ENCODE measurements around the gene ZNF710. TPM values are rescaled to one million over a fixed set of nuclear protein-coding genes. Genes with fewer than 3 reads are reported as not detected.
A peak's percentile ranks its signal among the peaks of the same experiment; 100 is the strongest.

The ZNF710 gene
- total and polyA plus RNA-seq, 2 of the 13 experiments (the other 11 are each of a cell fraction or from before 2014, with no cell fraction given), result 4.7 to 20.6 TPM

- TF ChIP-seq, protein P1, sequence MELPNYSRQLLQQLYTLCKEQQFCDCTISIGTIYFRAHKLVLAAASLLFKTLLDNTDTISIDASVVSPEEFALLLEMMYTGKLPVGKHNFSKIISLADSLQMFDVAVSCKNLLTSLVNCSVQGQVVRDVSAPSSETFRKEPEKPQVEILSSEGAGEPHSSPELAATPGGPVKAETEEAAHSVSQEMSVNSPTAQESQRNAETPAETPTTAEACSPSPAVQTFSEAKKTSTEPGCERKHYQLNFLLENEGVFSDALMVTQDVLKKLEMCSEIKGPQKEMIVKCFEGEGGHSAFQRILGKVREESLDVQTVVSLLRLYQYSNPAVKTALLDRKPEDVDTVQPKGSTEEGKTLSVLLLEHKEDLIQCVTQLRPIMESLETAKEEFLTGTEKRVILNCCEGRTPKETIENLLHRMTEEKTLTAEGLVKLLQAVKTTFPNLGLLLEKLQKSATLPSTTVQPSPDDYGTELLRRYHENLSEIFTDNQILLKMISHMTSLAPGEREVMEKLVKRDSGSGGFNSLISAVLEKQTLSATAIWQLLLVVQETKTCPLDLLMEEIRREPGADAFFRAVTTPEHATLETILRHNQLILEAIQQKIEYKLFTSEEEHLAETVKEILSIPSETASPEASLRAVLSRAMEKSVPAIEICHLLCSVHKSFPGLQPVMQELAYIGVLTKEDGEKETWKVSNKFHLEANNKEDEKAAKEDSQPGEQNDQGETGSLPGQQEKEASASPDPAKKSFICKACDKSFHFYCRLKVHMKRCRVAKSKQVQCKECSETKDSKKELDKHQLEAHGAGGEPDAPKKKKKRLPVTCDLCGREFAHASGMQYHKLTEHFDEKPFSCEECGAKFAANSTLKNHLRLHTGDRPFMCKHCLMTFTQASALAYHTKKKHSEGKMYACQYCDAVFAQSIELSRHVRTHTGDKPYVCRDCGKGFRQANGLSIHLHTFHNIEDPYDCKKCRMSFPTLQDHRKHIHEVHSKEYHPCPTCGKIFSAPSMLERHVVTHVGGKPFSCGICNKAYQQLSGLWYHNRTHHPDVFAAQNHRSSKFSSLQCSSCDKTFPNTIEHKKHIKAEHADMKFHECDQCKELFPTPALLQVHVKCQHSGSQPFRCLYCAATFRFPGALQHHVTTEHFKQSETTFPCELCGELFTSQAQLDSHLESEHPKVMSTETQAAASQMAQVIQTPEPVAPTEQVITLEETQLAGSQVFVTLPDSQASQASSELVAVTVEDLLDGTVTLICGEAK (IDR thresholded peaks at IDR 0.05), result no peak
- TF ChIP-seq, protein P1 (CRISPR knock-in tag; IDR thresholded peaks at IDR 0.05), result no peak
- TF ChIP-seq NCOA5 (CRISPR knock-in tag; IDR thresholded peaks at IDR 0.05), result no peak
- no peak for TF ChIP-seq IKZF4 (CRISPR knock-in tag; IDR thresholded peaks at IDR 0.05; ENCODE audit: borderline replicate concordance, low read depth, not compliant biosample characterization)
- no peak for TF ChIP-seq ZBTB20 (CRISPR knock-in tag; IDR thresholded peaks at IDR 0.05; ENCODE audit: borderline replicate concordance, low read depth)
- TF ChIP-seq ZNF225 (CRISPR knock-in tag; IDR thresholded peaks at IDR 0.05), result 0 out of 2 replicates have a peak, but pooled peaks have one; percentile 13
- TF ChIP-seq ZBED4 (CRISPR knock-in tag; IDR thresholded peaks at IDR 0.05; ENCODE audit: borderline replicate concordance), result no peak
- TF ChIP-seq, protein P2, sequence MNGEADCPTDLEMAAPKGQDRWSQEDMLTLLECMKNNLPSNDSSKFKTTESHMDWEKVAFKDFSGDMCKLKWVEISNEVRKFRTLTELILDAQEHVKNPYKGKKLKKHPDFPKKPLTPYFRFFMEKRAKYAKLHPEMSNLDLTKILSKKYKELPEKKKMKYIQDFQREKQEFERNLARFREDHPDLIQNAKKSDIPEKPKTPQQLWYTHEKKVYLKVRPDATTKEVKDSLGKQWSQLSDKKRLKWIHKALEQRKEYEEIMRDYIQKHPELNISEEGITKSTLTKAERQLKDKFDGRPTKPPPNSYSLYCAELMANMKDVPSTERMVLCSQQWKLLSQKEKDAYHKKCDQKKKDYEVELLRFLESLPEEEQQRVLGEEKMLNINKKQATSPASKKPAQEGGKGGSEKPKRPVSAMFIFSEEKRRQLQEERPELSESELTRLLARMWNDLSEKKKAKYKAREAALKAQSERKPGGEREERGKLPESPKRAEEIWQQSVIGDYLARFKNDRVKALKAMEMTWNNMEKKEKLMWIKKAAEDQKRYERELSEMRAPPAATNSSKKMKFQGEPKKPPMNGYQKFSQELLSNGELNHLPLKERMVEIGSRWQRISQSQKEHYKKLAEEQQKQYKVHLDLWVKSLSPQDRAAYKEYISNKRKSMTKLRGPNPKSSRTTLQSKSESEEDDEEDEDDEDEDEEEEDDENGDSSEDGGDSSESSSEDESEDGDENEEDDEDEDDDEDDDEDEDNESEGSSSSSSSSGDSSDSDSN (CRISPR knock-in tag; IDR thresholded peaks at IDR 0.05), result peak; percentile 38; the same call in 1 of the 2 replicates
- TF ChIP-seq RBM22 (optimal IDR thresholded peaks at IDR 0.05; ENCODE audit: low read length), result peak; percentile 41
- no peak for TF ChIP-seq ZFP1 (CRISPR knock-in tag; IDR thresholded peaks at IDR 0.05)
- TF ChIP-seq, protein P3, sequence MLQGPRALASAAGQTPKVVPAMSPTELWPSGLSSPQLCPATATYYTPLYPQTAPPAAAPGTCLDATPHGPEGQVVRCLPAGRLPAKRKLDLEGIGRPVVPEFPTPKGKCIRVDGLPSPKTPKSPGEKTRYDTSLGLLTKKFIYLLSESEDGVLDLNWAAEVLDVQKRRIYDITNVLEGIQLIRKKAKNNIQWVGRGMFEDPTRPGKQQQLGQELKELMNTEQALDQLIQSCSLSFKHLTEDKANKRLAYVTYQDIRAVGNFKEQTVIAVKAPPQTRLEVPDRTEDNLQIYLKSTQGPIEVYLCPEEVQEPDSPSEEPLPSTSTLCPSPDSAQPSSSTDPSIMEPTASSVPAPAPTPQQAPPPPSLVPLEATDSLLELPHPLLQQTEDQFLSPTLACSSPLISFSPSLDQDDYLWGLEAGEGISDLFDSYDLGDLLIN (CRISPR knock-in tag; IDR thresholded peaks at IDR 0.05; ENCODE audit: borderline replicate concordance), result peak; percentile 12; the same call in 1 of the 2 replicates
- TF ChIP-seq DMAP1 (CRISPR knock-in tag; IDR thresholded peaks at IDR 0.05), result no peak
- TF ChIP-seq DPF2 (CRISPR knock-in tag; IDR thresholded peaks at IDR 0.05; ENCODE audit: borderline replicate concordance, low read depth), result no peak
- TF ChIP-seq POLR2A (IDR thresholded peaks at IDR 0.05; ENCODE audit: insufficient read depth in 1 of 2, low read depth in 2 of 2, low read length in 2 of 2), result peak; percentile 47 to 52; a peak in 3 of 4 replicates
Observed at GRCh38 chr15:90002428-90002844, 1.3 kb downstream of the ZNF710 start (continued).

All from HepG2 (cell line).